Pancreas (tissue), 10 donors: ENCODE data around the gene RNASE7. TPM values are rescaled to one million over a fixed set of nuclear protein-coding genes. Genes with fewer than 3 reads are reported as not detected.
A peak's percentile ranks its signal among the peaks of the same experiment; 100 is the strongest.

Experiments used
- ATAC-seq, 4 donors: fragments of 200-7000 bp; cut with Tn5 transposase; one replicate each; pipeline versions ENCODE4 v1.8.0 to v1.9.1; 2020; ENCODE audit warnings: mild to moderate bottlenecking in 4 of 4, moderate library complexity in 4 of 4
- DNase-seq, 6 donors: peaks; one replicate each; pipeline ENCODE4 v3.0.0-alpha.2; 2020
- FAIRE-seq: peaks from 2 replicates; lab custom pipeline; 2012; peaks lifted over from hg19 to GRCh38; lab: Jason Lieb, UNC
- H3K27ac ChIP-seq, 4 donors: fragments of 200-600 bp; sonication (generic); 1 replicate in 3 of 4; 2 replicates in 1 of 4; pipeline versions ENCODE4 v1.5.0 to v1.8.0; 2020
- H3K27me3 ChIP-seq, 4 donors: fragments of 200-600 bp; one replicate each; pipeline ENCODE4 v1.8.0; 2021
- H3K36me3 ChIP-seq, 3 donors: fragments of 200-600 bp; sonication (generic) in 1 of 3; one replicate each; pipeline versions ENCODE4 v1.5.0 to v1.8.0; 2020 to 2021
- H3K4me1 ChIP-seq, 3 donors: fragments of 200-600 bp; one replicate each; pipeline ENCODE4 v1.8.0; 2021
- H3K4me3 ChIP-seq, 4 donors: fragments of 200-600 bp; sonication (generic) in 2 of 4; one replicate each; pipeline versions ENCODE4 v1.5.0 to v1.8.0; 2020 to 2021
- H3K9me3 ChIP-seq, 4 donors: fragments of 200-600 bp; one replicate each; pipeline ENCODE4 v1.8.0; 2021
- WGBS, 2 donors: extraction: QIAGEN DNeasy Blood & Tissue Kit; methylation state at CpG; one replicate each; pipeline ENCODE4 v1.1.7; 2013; 5-methylcytosine and 5-hydroxymethylcytosine counted together
- intact Hi-C, 3 donors: fragments of 100-400 bp; cut with DNase I; formaldehyde crosslinking; loops; one replicate each; pipeline versions ENCODE4 v1.11.1 to v1.14.2; 2022
- polyA plus RNA-seq, 2 donors: library from polyadenylated mRNA; stranded (reverse); fragments of 200-250 nt; gene quantifications; one replicate each; pipeline ENCODE4 v1.2.3, GENCODE V29; 2013
- total RNA-seq, 6 donors: library from RNA; stranded (reverse); fragmentation: NEBNext Ultra II Directional in 4 of 6; extraction: Animal tissue kit (Norgen Biotek cat#: 25700) in 4 of 6; gene quantifications; one replicate each; pipeline versions ENCODE4 v1.2.1 to v1.2.4, GENCODE V29; 2021 to 2023
- TF ChIP-seq, protein P1 (sequence below), 4 donors: fragments of 200-600 bp; sonication (generic) in 3 of 4; IDR thresholded peaks; one replicate each; pipeline versions ENCODE4 v1.5.0 to v1.8.0; 2021; ENCODE audit warnings: antibody characterized with exemption in 4 of 4
- donor health status: healthy with polysubstance abuse.
- donor health status: DM: no; HTN: no; CAD: no; lungs with moderate emphysema.
- donor health status: DM: no; HTN: no; CAD: no.
- donor health status: control.
- donor health status: control.
- donor health status: Bipolar disorder and iron deficiency.
- donor health status: DM: yes; HTN: yes; CAD: no.
- donor health status: DM: no; HTN: no; CAD: no.
- donor health status: DM: no; HTN: no; CAD: no.
- donor health status: DM: yes; HTN: yes; CAD: no.

The RNASE7 gene
- total and polyA plus RNA-seq, 8 donors: 0.11 to 0.78 (median 0.23) TPM; not detected in 3

GRCh38 chr14:21073921-21074320, 31.8 kb downstream of the RNASE7 start:
- TF ChIP-seq, protein P1, sequence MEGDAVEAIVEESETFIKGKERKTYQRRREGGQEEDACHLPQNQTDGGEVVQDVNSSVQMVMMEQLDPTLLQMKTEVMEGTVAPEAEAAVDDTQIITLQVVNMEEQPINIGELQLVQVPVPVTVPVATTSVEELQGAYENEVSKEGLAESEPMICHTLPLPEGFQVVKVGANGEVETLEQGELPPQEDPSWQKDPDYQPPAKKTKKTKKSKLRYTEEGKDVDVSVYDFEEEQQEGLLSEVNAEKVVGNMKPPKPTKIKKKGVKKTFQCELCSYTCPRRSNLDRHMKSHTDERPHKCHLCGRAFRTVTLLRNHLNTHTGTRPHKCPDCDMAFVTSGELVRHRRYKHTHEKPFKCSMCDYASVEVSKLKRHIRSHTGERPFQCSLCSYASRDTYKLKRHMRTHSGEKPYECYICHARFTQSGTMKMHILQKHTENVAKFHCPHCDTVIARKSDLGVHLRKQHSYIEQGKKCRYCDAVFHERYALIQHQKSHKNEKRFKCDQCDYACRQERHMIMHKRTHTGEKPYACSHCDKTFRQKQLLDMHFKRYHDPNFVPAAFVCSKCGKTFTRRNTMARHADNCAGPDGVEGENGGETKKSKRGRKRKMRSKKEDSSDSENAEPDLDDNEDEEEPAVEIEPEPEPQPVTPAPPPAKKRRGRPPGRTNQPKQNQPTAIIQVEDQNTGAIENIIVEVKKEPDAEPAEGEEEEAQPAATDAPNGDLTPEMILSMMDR (IDR thresholded peaks at IDR 0.05): no peak
- WGBS, 2 donors: 90 to 91% methylated on average over 9 of the region's 9 CpGs
- intact Hi-C loops: no loop called here
- no peak for ATAC-seq
- H3K27me3 ChIP-seq: no peaks in the 10 kb centered on the region
- DNase-seq: no peak
- H3K27ac ChIP-seq: no peak overlapping the region
- H3K36me3 ChIP-seq: peaks cover 0 to 31% (median 13%) of the 10 kb centered on the region in 3 donors
- H3K4me3 ChIP-seq: no peak overlapping the region
- peaks cover 0 to 5% (median 2%) of the 10 kb centered on the region in 3 donors for H3K4me1 ChIP-seq
- no peak for FAIRE-seq
- no peaks in the 10 kb centered on the region for H3K9me3 ChIP-seq

DNA sequence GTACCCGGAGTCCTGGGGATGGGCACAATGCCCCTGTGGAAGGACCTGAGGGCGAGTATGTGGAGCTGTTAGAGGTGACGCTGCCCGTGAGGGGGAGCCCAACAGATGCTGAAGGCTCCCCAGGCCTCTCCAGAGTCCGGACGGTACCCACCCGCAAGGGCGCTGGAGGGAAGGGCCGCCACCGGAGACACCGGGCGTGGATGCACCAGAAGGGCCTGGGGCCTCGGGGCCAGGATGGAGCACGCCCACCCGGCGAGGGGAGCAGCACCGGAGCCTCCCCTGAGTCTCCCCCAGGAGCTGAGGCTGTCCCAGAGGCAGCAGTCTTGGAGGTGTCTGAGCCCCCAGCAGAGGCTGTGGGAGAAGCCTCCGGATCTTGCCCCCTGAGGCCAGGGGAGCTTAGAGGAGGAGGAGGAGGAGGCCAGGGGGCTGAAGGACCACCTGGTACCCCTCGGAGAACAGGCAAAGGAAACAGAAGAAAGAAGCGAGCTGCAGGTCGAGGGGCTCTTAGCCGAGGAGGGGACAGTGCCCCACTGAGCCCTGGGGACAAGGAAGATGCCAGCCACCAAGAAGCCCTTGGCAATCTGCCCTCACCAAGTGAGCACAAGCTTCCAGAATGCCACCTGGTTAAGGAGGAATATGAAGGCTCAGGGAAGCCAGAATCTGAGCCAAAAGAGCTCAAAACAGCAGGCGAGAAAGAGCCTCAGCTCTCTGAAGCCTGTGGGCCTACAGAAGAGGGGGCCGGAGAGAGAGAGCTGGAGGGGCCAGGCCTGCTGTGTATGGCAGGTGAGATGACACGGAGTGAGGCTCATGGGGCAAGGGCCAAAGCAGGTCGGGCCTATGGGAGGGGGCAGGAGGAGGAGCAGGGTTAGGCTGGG, 32.5 kb downstream of the RNASE7 start:
- ATAC-seq (no peak), FAIRE-seq (no peak), DNase-seq (peak in 2 of 6 donors; percentile 39 to 81)
- Histone ChIP-seq H3K36me3 (peaks cover 0 to 38% (median 13%) of the 10 kb centered on the region in 3 donors), H3K4me1 (no peaks in the 10 kb centered on the region), H3K27ac (no peak overlapping the region), H3K4me3 (no peak overlapping the region), H3K27me3 (no peaks in the 10 kb centered on the region), H3K9me3 (no peaks in the 10 kb centered on the region)
- intact Hi-C loops: no loop called here
- TF ChIP-seq, protein P1 (IDR thresholded peaks at IDR 0.05): no peak
- 87 to 91% methylated on average over 18 to 26 of the region's 26 CpGs for WGBS, 2 donors

DNA sequence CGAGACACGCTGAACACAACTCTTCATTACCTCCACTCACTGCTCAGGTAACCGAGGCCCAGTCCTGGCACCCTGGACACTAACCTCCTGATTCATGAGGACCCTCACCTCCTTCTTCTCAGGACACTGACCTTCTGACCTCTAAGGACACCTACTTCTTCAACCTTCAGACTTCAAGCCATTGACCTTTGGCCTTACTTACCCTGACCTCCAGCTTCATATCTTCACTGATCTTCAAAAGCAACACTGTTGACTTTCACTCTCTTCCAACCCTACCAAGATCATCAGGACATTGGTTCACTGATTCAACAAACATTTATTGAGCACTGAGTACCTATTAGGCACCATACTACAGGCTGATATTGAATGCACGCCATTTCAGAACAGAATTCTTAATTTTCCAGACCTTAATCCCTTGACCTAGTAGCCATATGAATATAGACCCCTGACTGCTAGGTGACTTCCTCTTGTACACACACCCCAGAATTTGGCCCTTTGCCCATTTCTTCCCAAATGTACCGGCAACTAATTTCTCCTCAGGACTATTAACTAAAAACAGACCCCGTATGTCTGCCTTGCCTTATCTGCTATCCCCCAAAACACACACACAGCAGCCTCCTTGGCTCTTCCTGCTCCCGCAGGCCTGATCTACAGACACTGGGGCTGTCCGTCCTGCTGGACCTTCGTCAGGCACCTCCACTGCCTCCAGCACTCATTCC, 33.7 kb downstream of the RNASE7 start:
- WGBS, 2 donors: 84 to 88% methylated on average over 9 of the region's 9 CpGs
- no peaks in the 10 kb centered on the region for H3K27me3 ChIP-seq
- FAIRE-seq: no peak
- no peaks in the 10 kb centered on the region for H3K4me1 ChIP-seq
- no peaks in the 10 kb centered on the region for H3K9me3 ChIP-seq
- DNase-seq: no peak
- peaks cover 0 to 48% (median 13%) of the 10 kb centered on the region in 3 donors for H3K36me3 ChIP-seq
- no peak for ATAC-seq
- no peak overlapping the region for H3K27ac ChIP-seq
- TF ChIP-seq, protein P1 (IDR thresholded peaks at IDR 0.05): no peak
- H3K4me3 ChIP-seq: no peak overlapping the region
- intact Hi-C loops: no loop called here

DNA sequence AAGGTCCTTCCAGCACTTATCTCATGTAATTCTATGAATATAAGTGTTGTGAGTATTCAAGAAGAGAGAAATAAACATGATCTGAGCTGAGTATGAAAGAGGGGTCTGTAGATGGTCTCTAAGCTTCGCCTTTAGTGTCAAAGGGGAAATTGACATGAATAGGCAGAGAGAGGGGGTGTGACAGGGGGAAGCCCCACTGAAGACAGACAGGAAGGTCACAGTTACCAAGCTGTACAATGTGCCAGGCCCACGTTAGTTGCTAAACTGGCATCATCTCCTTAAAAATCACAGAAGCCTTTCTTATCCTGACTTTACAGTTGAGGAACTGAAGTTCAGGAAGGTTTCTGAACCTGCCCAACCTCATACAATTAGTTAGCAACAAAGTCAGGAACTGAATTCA, 35.5 kb downstream of the RNASE7 start:
- peaks cover 0 to 66% (median 13%) of the 10 kb centered on the region in 3 donors for H3K36me3 ChIP-seq
- no peaks in the 10 kb centered on the region for H3K4me1 ChIP-seq
- DNase-seq: no peak
- no peak overlapping the region for H3K27ac ChIP-seq
- TF ChIP-seq, protein P1 (IDR thresholded peaks at IDR 0.05): no peak
- no peak for FAIRE-seq
- intact Hi-C loops: no loop called here
- ATAC-seq: no peak
- no peak overlapping the region for H3K4me3 ChIP-seq
- no peaks in the 10 kb centered on the region for H3K9me3 ChIP-seq
- H3K27me3 ChIP-seq: no peaks in the 10 kb centered on the region
- WGBS, 2 donors: 81 to 88% methylated on average over 2 of the region's 2 CpGs
